ENCODE data around the gene HKDC1.
"Not testable (repeated sequence)": the region's sequence is repeated elsewhere in the genome, so short reads cannot be mapped to it uniquely, and the experiment has no call there.

Gene HKDC1

GRCh38 chr10:69242852-69243212 is 22.7 kb downstream of the HKDC1 start:
- H3K9me3 ChIP-seq (ENCODE audit: control insufficient read depth, low read length) = no peaks in the 10 kb centered on the region
- no peak overlapping the region for H3K4me3 ChIP-seq (ENCODE audit: extremely low read depth, insufficient read depth, low read length, poor library complexity, severe bottlenecking)
- H3K4me1 ChIP-seq (ENCODE audit: control insufficient read depth, insufficient read depth, low read length, poor library complexity, severe bottlenecking) = no peaks in the 10 kb centered on the region
- H3K36me3 ChIP-seq (ENCODE audit: control insufficient read depth, insufficient read depth, low read length) = no peaks in the 10 kb centered on the region
- WGBS, 2 experiments (ENCODE audit: insufficient coverage in 2 of 2) = 73 to 89% methylated on average over 3 to 5 of the region's 5 CpGs
- no peak overlapping the region for H3K27ac ChIP-seq (ENCODE audit: low read depth, low read length, severe bottlenecking)

GRCh38 chr10:69243817-69244216 is 23.7 kb downstream of the HKDC1 start:
- WGBS, 2 experiments (ENCODE audit: insufficient coverage in 2 of 2) = 92 to 97% methylated on average over 10 of the region's 10 CpGs
- no peak overlapping the region for H3K27ac ChIP-seq (ENCODE audit: low read depth, low read length, severe bottlenecking)
- no peaks in the 10 kb centered on the region for H3K9me3 ChIP-seq (ENCODE audit: control insufficient read depth, low read length)
- no peak overlapping the region for H3K4me3 ChIP-seq (ENCODE audit: extremely low read depth, insufficient read depth, low read length, poor library complexity, severe bottlenecking)
- no peaks in the 10 kb centered on the region for H3K36me3 ChIP-seq (ENCODE audit: control insufficient read depth, insufficient read depth, low read length)
- H3K4me1 ChIP-seq (ENCODE audit: control insufficient read depth, insufficient read depth, low read length, poor library complexity, severe bottlenecking) = no peaks in the 10 kb centered on the region

GRCh38 chr10:69246036-69246435 is 25.9 kb downstream of the HKDC1 start:
- no peaks in the 10 kb centered on the region for H3K36me3 ChIP-seq (ENCODE audit: control insufficient read depth, insufficient read depth, low read length)
- WGBS, 2 experiments (ENCODE audit: insufficient coverage in 2 of 2) = 93 to 100% methylated on average over 2 to 3 of the region's 5 CpGs
- no peak overlapping the region for H3K27ac ChIP-seq (ENCODE audit: low read depth, low read length, severe bottlenecking)
- H3K4me3 ChIP-seq (ENCODE audit: extremely low read depth, insufficient read depth, low read length, poor library complexity, severe bottlenecking) = no peak overlapping the region
- no peaks in the 10 kb centered on the region for H3K4me1 ChIP-seq (ENCODE audit: control insufficient read depth, insufficient read depth, low read length, poor library complexity, severe bottlenecking)
- no peaks in the 10 kb centered on the region for H3K9me3 ChIP-seq (ENCODE audit: control insufficient read depth, low read length)

- H3K4me1 ChIP-seq (ENCODE audit: control insufficient read depth, insufficient read depth, low read length, poor library complexity, severe bottlenecking) = no peaks in the 10 kb centered on the region
- H3K4me3 ChIP-seq (ENCODE audit: extremely low read depth, insufficient read depth, low read length, poor library complexity, severe bottlenecking) = no peak overlapping the region
- H3K27ac ChIP-seq (ENCODE audit: low read depth, low read length, severe bottlenecking) = no peak overlapping the region
- no peaks in the 10 kb centered on the region for H3K9me3 ChIP-seq (ENCODE audit: control insufficient read depth, low read length)
- no peaks in the 10 kb centered on the region for H3K36me3 ChIP-seq (ENCODE audit: control insufficient read depth, insufficient read depth, low read length)
- WGBS, 2 experiments (ENCODE audit: insufficient coverage in 2 of 2) = 84 to 86% methylated on average over 10 to 13 of the region's 14 CpGs
Observed at GRCh38 chr10:69246581-69247312, 26.6 kb downstream of the HKDC1 start.

GRCh38 chr10:69247313-69247710 is 27.2 kb downstream of the HKDC1 start:
- Histone ChIP-seq H3K4me1 (ENCODE audit: control insufficient read depth, insufficient read depth, low read length, poor library complexity, severe bottlenecking) (no peaks in the 10 kb centered on the region), H3K9me3 (ENCODE audit: control insufficient read depth, low read length) (no peaks in the 10 kb centered on the region), H3K4me3 (ENCODE audit: extremely low read depth, insufficient read depth, low read length, poor library complexity, severe bottlenecking) (no peak overlapping the region), H3K36me3 (ENCODE audit: control insufficient read depth, insufficient read depth, low read length) (no peaks in the 10 kb centered on the region), H3K27ac (ENCODE audit: low read depth, low read length, severe bottlenecking) (no peak overlapping the region)
- WGBS, 2 experiments (ENCODE audit: insufficient coverage in 2 of 2) = 95 to 97% methylated on average over 13 of the region's 13 CpGs

- H3K36me3 ChIP-seq (ENCODE audit: control insufficient read depth, insufficient read depth, low read length) = no peaks in the 10 kb centered on the region
- no peaks in the 10 kb centered on the region for H3K4me1 ChIP-seq (ENCODE audit: control insufficient read depth, insufficient read depth, low read length, poor library complexity, severe bottlenecking)
- 87 to 90% methylated on average over 18 to 21 of the region's 24 CpGs for WGBS, 2 experiments (ENCODE audit: insufficient coverage in 2 of 2)
- no peak overlapping the region for H3K4me3 ChIP-seq (ENCODE audit: extremely low read depth, insufficient read depth, low read length, poor library complexity, severe bottlenecking)
- H3K9me3 ChIP-seq (ENCODE audit: control insufficient read depth, low read length) = no peaks in the 10 kb centered on the region
- H3K27ac ChIP-seq (ENCODE audit: low read depth, low read length, severe bottlenecking) = no peak overlapping the region
Observed at GRCh38 chr10:69248117-69248730, 28.1 kb downstream of the HKDC1 start.

GRCh38 chr10:69250041-69250440 is 29.9 kb downstream of the HKDC1 start:
- H3K4me1 ChIP-seq (ENCODE audit: control insufficient read depth, insufficient read depth, low read length, poor library complexity, severe bottlenecking) = no peaks in the 10 kb centered on the region
- H3K9me3 ChIP-seq (ENCODE audit: control insufficient read depth, low read length) = no peaks in the 10 kb centered on the region
- 97% methylated on average over 14 of the region's 14 CpGs for WGBS, 2 experiments (ENCODE audit: insufficient coverage in 2 of 2)
- no peaks in the 10 kb centered on the region for H3K36me3 ChIP-seq (ENCODE audit: control insufficient read depth, insufficient read depth, low read length)
- H3K4me3 ChIP-seq (ENCODE audit: extremely low read depth, insufficient read depth, low read length, poor library complexity, severe bottlenecking) = no peak overlapping the region
- H3K27ac ChIP-seq (ENCODE audit: low read depth, low read length, severe bottlenecking) = no peak overlapping the region

GRCh38 chr10:69251417-69251816 is 31.3 kb downstream of the HKDC1 start:
- not testable (repeated sequence) for H3K4me1 ChIP-seq (ENCODE audit: control insufficient read depth, insufficient read depth, low read length, poor library complexity, severe bottlenecking); H3K9me3 ChIP-seq (ENCODE audit: control insufficient read depth, low read length); H3K4me3 ChIP-seq (ENCODE audit: extremely low read depth, insufficient read depth, low read length, poor library complexity, severe bottlenecking); H3K36me3 ChIP-seq (ENCODE audit: control insufficient read depth, insufficient read depth, low read length); H3K27ac ChIP-seq (ENCODE audit: low read depth, low read length, severe bottlenecking)
- no CpG with 5 or more reads among the region's 2 CpGs for WGBS, 2 experiments (ENCODE audit: insufficient coverage in 2 of 2)

GRCh38 chr10:69253171-69253570 is 33.0 kb downstream of the HKDC1 start:
- Histone ChIP-seq H3K4me3 (ENCODE audit: extremely low read depth, insufficient read depth, low read length, poor library complexity, severe bottlenecking) (no peak overlapping the region), H3K9me3 (ENCODE audit: control insufficient read depth, low read length) (no peaks in the 10 kb centered on the region), H3K4me1 (ENCODE audit: control insufficient read depth, insufficient read depth, low read length, poor library complexity, severe bottlenecking) (no peaks in the 10 kb centered on the region), H3K27ac (ENCODE audit: low read depth, low read length, severe bottlenecking) (no peak overlapping the region), H3K36me3 (ENCODE audit: control insufficient read depth, insufficient read depth, low read length) (no peaks in the 10 kb centered on the region)
- 77 to 100% methylated on average over 2 to 3 of the region's 3 CpGs for WGBS, 2 experiments (ENCODE audit: insufficient coverage in 2 of 2)

GRCh38 chr10:69254877-69255276 is 34.7 kb downstream of the HKDC1 start:
- H3K4me3 ChIP-seq (ENCODE audit: extremely low read depth, insufficient read depth, low read length, poor library complexity, severe bottlenecking) = no peak overlapping the region
- H3K9me3 ChIP-seq (ENCODE audit: control insufficient read depth, low read length) = no peaks in the 10 kb centered on the region
- no peaks in the 10 kb centered on the region for H3K4me1 ChIP-seq (ENCODE audit: control insufficient read depth, insufficient read depth, low read length, poor library complexity, severe bottlenecking)
- WGBS, 2 experiments (ENCODE audit: insufficient coverage in 2 of 2) = 81 to 98% methylated on average over 5 to 7 of the region's 7 CpGs
- no peak overlapping the region for H3K27ac ChIP-seq (ENCODE audit: low read depth, low read length, severe bottlenecking)
- H3K36me3 ChIP-seq (ENCODE audit: control insufficient read depth, insufficient read depth, low read length) = no peaks in the 10 kb centered on the region

- Histone ChIP-seq H3K4me3 (ENCODE audit: extremely low read depth, insufficient read depth, low read length, poor library complexity, severe bottlenecking) (no peak overlapping the region), H3K27ac (ENCODE audit: low read depth, low read length, severe bottlenecking) (no peak overlapping the region), H3K9me3 (ENCODE audit: control insufficient read depth, low read length) (no peaks in the 10 kb centered on the region), H3K36me3 (ENCODE audit: control insufficient read depth, insufficient read depth, low read length) (no peaks in the 10 kb centered on the region), H3K4me1 (ENCODE audit: control insufficient read depth, insufficient read depth, low read length, poor library complexity, severe bottlenecking) (no peaks in the 10 kb centered on the region)
- 86 to 94% methylated on average over 1 of the region's 3 CpGs for WGBS, 2 experiments (ENCODE audit: insufficient coverage in 2 of 2)
Observed at GRCh38 chr10:69259547-69260243, 39.6 kb downstream of the HKDC1 start.
